A549 (cell line): Measurements from ENCODE around the gene HCAR1.

Source experiments
- MAZ ChIP-seq: fragments of 150-350 bp; IDR thresholded peaks from 2 replicates; pipeline ENCODE4 v1.6.1; 2014; ENCODE audit warnings: antibody characterized with exemption, low read depth, low read length, borderline replicate concordance
- USF2 ChIP-seq: fragments of 450-650 bp; IDR thresholded peaks from 2 replicates; pipeline ENCODE4 v1.6.1; 2014; ENCODE audit warnings: antibody characterized with exemption

DNA sequence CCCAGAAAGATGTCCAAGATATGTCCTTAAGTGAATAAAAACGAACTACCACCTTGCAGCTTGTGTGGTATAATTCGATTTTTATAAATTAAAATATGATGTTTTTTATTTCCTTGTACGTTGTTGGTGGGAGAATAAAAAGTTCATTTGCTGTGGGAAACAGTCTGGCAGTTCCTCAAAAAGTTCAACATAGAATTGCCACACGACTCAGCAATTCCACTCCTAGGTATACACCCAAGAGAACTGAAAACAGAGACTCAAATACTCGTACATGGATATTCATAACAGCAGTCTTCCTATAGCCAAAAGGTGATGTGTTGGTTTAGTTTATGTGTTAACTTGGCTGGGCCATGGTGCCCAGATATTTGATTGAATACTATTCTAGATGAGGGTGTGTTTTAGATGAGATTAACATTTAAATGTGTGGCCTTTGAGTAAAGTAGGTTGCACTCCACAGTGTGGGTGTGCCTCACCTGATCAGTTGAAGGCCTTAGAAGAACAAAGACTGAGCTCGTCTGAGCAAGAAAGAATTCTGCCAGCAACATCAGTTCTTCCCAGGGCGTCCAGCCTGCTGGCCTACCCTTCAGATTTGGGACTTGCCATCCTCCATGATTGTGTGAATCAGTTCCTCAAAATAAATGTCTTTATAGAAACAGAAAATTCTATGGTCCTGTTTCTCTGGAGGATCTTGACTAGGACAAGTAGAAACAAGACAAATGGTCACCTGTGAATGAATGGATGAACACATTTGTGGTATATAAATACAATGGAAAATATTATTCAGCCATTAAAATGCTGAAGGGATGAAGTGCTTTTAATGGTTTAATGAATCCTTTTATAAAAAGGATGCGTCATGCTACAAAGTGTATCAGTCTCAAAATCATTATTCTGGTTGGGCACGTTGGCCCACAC, 16.8 kb upstream of the HCAR1 start:
- TF ChIP-seq USF2 = no peak
- TF ChIP-seq MAZ = no peak
